Activated CD4-positive, alpha-beta T cell treated with anti-CD3 and anti-CD28 coated beads, Interleukin-2, amount 10 ng/mL, durations not matched to agents 7 days and 5 days (primary cell): Measurements from ENCODE around the gene MACROD1. TPM values are rescaled to one million over a fixed set of nuclear protein-coding genes. Genes with fewer than 3 reads are reported as not detected.
A peak's percentile ranks its signal among the peaks of the same experiment; 100 is the strongest.

Experiments used
- CTCF ChIA-PET: fragments of 350-600 bp; sonication (Branson Sonifier 250); formaldehyde crosslinking; loops from one replicate; lab custom pipeline; 2021; ENCODE audit warnings: antibody characterized with exemption; lab: Charles Lee
- POLR2A ChIA-PET: fragments of 350-600 bp; sonication (Branson Sonifier 250); formaldehyde crosslinking; loops from one replicate; lab custom pipeline; 2021; ENCODE audit warnings: antibody characterized with exemption; lab: Charles Lee
- DNase-seq: peaks from one replicate; pipeline ENCODE4 v3.0.0-alpha.2; 2020
- H3K27ac Mint-ChIP-seq: one replicate; pipeline ENCODE4 v1.8.0; 2021; ENCODE audit warnings: mild to moderate bottlenecking, moderate library complexity, mixed read lengths
- H3K27me3 Mint-ChIP-seq: one replicate; pipeline ENCODE4 v1.8.0; 2021; ENCODE audit warnings: mixed read lengths
- H3K36me3 Mint-ChIP-seq: one replicate; pipeline ENCODE4 v1.8.0; 2021; ENCODE audit warnings: low read depth, mixed read lengths
- H3K4me1 Mint-ChIP-seq: one replicate; pipeline ENCODE4 v1.8.0; 2021; ENCODE audit warnings: mixed read lengths
- H3K4me3 Mint-ChIP-seq: one replicate; pipeline ENCODE4 v1.8.0; 2021; ENCODE audit warnings: mild to moderate bottlenecking, moderate library complexity, mixed read lengths
- H3K9me3 Mint-ChIP-seq: one replicate; pipeline ENCODE4 v1.8.0; 2021; ENCODE audit warnings: mixed read lengths
- total RNA-seq, 2 experiments: library from RNA; stranded (reverse); gene quantifications; one replicate each; pipeline ENCODE4 v1.2.3, GENCODE V29; 2021

Gene MACROD1
- total RNA-seq, 2 experiments from 2014 or later: 9.2 to 11.6 TPM

- Mint-ChIP-seq H3K27me3 (no peaks in the 10 kb centered on the region), H3K27ac (peak overlapping the region; percentile 77), H3K9me3 (no peaks in the 10 kb centered on the region), H3K4me1 (peaks cover 47% of the 10 kb centered on the region), H3K4me3 (no peak overlapping the region), H3K36me3 (peaks cover 69% of the 10 kb centered on the region)
- DNase-seq: no peak
- CTCF ChIA-PET: interaction anchor here (0.6 to 10.1 kb wide), 26 partner anchors 9 to 1465 kb away, joined by 3 to 141 read pairs (median 6); partner anchors contain the start of genes DNAJC4, ESRRA, FKBP2 and GPR137
- POLR2A ChIA-PET: interaction anchor here (0.5 to 0.8 kb wide), 3 partner anchors 11 to 114 kb away, joined by 3 to 5 read pairs (median 3); partner anchors contain the start of gene TRMT112
Observed at GRCh38 chr11:64204080-64204440, 38.1 kb upstream of the MACROD1 start.

DNA sequence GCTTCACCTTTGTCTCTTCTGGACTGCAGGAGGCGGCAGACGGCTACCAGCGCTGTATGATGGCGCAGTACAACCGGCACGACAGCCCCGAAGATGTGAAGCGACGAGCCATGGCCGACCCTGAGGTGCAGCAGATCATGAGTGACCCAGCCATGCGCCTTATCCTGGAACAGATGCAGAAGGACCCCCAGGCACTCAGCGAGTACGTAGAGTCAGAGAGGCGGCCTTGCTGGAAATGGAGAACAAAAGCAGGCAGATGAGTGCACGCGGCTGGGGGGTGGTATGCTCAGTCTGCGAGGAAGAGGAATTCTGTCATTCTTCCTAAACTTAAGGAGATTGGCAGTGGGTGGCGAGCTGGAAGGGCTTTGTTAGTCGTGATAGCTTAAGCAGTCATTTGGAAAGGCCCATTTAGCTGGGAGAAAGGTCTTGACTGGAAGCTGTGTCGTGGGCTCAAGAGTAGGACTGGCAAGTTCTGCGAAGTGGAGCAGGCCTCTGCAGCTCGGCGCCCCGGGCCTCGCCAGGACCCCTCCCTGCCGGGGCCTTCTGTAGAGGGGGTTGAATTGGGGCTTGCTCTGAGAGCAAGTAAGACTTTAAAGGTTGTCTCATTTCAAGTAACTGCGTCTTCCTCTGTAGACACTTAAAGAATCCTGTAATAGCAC is 37.6 kb upstream of the MACROD1 start:
- Mint-ChIP-seq H3K9me3 (no peaks in the 10 kb centered on the region), H3K36me3 (peaks cover 67% of the 10 kb centered on the region), H3K27ac (peak overlapping the region; percentile 68), H3K27me3 (no peaks in the 10 kb centered on the region), H3K4me3 (no peak overlapping the region), H3K4me1 (peaks cover 43% of the 10 kb centered on the region)
- ChIA-PET POLR2A (no interaction called here), CTCF (interaction anchor here (0.9 to 10.1 kb wide), 14 partner anchors 9 to 99 kb away, joined by 4 to 141 read pairs (median 8); partner anchors contain the start of genes DNAJC4, ESRRA, GPR137 and NUDT22)
- DNase-seq: no peak

- Mint-ChIP-seq H3K27me3 (no peaks in the 10 kb centered on the region), H3K9me3 (no peaks in the 10 kb centered on the region), H3K4me1 (peaks cover 40% of the 10 kb centered on the region), H3K4me3 (no peak overlapping the region), H3K36me3 (peaks cover 69% of the 10 kb centered on the region), H3K27ac (no peak overlapping the region)
- CTCF ChIA-PET: interaction anchor here (1.5 to 7.5 kb wide), 5 partner anchors 11 to 100 kb away, joined by 4 to 141 read pairs (median 14); partner anchors contain the start of genes ESRRA, PPP1R14B and STIP1
- POLR2A ChIA-PET: no interaction called here
- DNase-seq: no peak
Observed at GRCh38 chr11:64202992-64203391, 37.1 kb upstream of the MACROD1 start.

GRCh38 chr11:64201543-64201942 is 35.6 kb upstream of the MACROD1 start:
- no peaks in the 10 kb centered on the region for H3K9me3 Mint-ChIP-seq
- ChIA-PET POLR2A (no interaction called here), CTCF (interaction anchor here (0.6 to 1.2 kb wide), 2 partner anchors 9 to 116 kb away, joined by 3 to 6 read pairs; partner anchors contain the start of genes PRDX5 and TRMT112)
- H3K27ac Mint-ChIP-seq: no peak overlapping the region
- peaks cover 66% of the 10 kb centered on the region for H3K36me3 Mint-ChIP-seq
- no peak overlapping the region for H3K4me3 Mint-ChIP-seq
- no peaks in the 10 kb centered on the region for H3K27me3 Mint-ChIP-seq
- H3K4me1 Mint-ChIP-seq: peaks cover 47% of the 10 kb centered on the region
- DNase-seq: no peak

GRCh38 chr11:64198511-64198910 is 32.6 kb upstream of the MACROD1 start:
- H3K9me3 Mint-ChIP-seq: no peaks in the 10 kb centered on the region
- no peak for DNase-seq
- POLR2A ChIA-PET: no interaction called here
- peak overlapping the region; percentile 50 for H3K27ac Mint-ChIP-seq
- H3K4me3 Mint-ChIP-seq: no peak overlapping the region
- H3K27me3 Mint-ChIP-seq: no peaks in the 10 kb centered on the region
- H3K36me3 Mint-ChIP-seq: peaks cover 75% of the 10 kb centered on the region
- CTCF ChIA-PET: interaction anchor here (0.6 to 16.2 kb wide), 2 partner anchors 7 to 13 kb away, joined by 3 to 141 read pairs; partner anchors contain the start of genes FERMT3 and STIP1
- peaks cover 25% of the 10 kb centered on the region for H3K4me1 Mint-ChIP-seq

DNA sequence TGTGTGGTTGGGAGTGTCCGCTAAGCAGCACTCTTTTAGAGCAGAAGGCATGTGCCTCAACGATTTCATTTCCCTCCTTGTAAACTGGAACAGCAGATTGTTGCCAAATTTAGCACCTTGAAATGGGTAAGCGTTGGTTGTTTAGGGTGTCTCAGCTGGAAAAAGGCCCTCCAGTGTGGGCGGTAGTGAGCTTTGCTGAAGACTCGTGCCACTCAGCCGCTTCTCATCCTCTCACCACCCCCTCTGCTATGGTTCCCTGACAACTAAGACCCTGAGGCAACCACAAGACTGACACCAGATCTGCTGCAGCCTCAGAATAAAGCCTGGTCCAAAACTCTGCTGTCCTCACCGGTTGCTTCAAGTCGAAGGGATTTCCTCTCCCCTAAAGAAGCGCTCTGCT is 30.7 kb upstream of the MACROD1 start:
- CTCF ChIA-PET: interaction anchor here (0.7 to 16.2 kb wide), 7 partner anchors 8 to 104 kb away, joined by 3 to 141 read pairs (median 3); partner anchors contain the start of genes FERMT3 and STIP1
- H3K27ac Mint-ChIP-seq: peak overlapping the region; percentile 14
- H3K9me3 Mint-ChIP-seq: no peaks in the 10 kb centered on the region
- peaks cover 24% of the 10 kb centered on the region for H3K4me1 Mint-ChIP-seq
- POLR2A ChIA-PET: no interaction called here
- no peaks in the 10 kb centered on the region for H3K27me3 Mint-ChIP-seq
- no peak overlapping the region for H3K4me3 Mint-ChIP-seq
- DNase-seq: no peak
- H3K36me3 Mint-ChIP-seq: peaks cover 70% of the 10 kb centered on the region

DNA sequence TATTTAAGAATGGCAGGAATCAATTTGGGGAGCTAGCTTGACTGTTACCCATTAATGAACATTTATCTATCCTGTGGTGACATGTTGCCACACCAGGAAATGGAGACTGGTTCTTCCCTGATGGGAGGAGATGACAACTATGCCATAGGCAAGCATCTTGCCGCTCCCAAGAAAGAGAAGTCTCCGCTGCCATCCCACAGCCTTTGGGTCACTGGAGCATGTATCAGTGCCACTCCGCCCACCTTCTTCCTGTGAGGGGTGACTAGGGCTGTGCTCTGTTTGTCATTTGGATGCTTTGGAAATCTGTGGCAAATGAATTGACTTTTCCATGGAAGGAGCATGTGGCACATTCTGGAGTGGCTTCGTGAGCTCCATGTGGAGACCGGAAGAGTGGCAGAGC is 26.5 kb upstream of the MACROD1 start:
- DNase-seq: no peak
- POLR2A ChIA-PET: no interaction called here
- H3K36me3 Mint-ChIP-seq: peaks cover 59% of the 10 kb centered on the region
- no peaks in the 10 kb centered on the region for H3K9me3 Mint-ChIP-seq
- H3K4me1 Mint-ChIP-seq: peaks cover 31% of the 10 kb centered on the region
- H3K27me3 Mint-ChIP-seq: no peaks in the 10 kb centered on the region
- H3K4me3 Mint-ChIP-seq: no peak overlapping the region
- H3K27ac Mint-ChIP-seq: peak overlapping the region; percentile 46
- CTCF ChIA-PET: interaction anchor here (16.2 kb wide), 1 partner anchor 14 kb away, joined by 141 read pairs; the partner anchor contains the start of gene FERMT3

DNA sequence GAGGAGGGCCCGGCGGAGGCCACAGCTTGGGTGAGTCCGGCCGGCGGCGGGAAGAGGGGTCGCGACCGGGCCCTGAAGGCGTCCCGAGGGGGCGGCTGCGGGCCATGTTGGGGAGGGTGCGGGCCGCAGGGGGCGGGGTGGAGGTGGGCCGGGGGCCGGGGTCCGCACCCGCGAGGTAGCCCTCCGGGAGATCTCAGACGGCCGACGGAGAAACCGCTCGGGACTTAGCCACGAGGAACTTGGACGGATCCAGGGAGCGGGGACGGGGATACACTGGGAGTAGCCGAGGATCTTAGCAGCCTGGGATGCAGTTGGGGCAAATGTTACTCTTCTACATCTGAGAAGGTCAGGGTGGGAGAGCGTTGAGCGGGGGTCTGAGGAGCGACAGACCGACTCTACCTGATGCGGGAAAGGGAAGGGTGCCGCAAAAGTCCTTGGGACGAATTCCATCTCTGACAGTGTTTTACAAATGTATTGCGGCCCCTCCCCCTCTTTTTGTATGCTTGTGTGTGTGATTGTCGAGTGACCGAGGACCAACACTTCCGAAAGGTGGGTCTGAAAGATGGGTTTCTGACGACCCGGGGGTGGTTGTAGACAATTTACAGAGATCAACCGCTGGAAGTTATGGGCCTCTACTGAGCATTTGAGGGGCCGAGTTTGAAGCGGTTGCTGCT is 20.7 kb upstream of the MACROD1 start:
- POLR2A ChIA-PET: interaction anchor here (0.6 to 1.1 kb wide), 4 partner anchors 18 to 131 kb away, joined by 3 to 4 read pairs (median 4); partner anchors contain the start of gene PRDX5

DNA sequence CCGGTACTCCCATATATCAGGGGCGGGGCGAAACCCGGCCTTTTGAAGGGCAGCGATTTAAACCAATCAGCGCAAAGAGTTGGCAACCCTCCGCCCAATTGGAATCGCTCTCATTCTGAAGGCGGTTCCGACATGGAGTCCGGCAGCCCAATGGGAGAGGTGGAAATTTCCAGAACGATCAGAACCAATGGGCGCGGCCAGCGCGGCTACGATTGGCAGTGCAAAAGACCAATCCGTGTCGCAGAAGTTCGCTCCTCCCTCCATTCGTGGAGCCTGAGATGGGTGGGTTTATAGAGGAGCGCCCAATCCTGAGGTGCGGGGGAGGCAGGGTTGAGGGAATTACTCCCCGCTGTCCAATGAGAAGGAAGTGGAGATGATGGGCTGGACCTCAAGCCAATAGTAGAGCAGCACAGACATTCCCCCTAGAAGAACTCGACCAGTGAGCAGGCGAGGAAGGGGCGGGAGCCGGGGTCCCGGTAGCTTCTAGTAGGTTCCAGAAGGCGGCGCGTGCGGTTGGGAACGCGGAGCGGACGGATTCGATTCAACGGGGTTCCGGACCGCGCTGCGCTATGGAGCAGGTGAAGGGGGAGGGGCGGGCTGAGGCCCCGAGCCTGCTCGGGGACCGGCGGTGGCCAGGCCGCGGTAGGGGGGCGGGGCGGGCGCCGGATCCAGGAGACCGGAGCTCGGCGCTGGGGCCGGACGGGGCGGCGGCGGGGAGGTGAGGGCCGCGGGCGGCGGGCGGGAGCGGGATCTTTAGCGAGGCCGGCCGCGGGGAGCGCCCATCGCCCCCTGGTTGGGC is 20.0 kb upstream of the MACROD1 start, which contains the start of gene STIP1:
STIP1 (plus strand) TSS at position 479 of the 799 bp plus-strand sequence; CDS start at position 570, 91 bp downstream.
- Mint-ChIP-seq H3K36me3 (peaks cover 18% of the 10 kb centered on the region), H3K4me1 (peaks cover 46% of the 10 kb centered on the region), H3K4me3 (peak within 1 kb of the TSS; percentile 94), H3K9me3 (no peaks in the 10 kb centered on the region), H3K27ac (peak within 1 kb of the TSS; percentile 98), H3K27me3 (no peaks in the 10 kb centered on the region)
- POLR2A ChIA-PET: interaction anchor here (0.6 to 0.9 kb wide), 2 partner anchors 20 to 201 kb away, joined by 3 read pairs; partner anchors contain the start of gene MACROD1
- DNase-seq: peak; percentile 99
- CTCF ChIA-PET: interaction anchor here (0.6 to 16.2 kb wide), 9 partner anchors 11 to 693 kb away, joined by 3 to 141 read pairs (median 5); partner anchors contain the start of genes FERMT3, PRDX5 and TRMT112

More for the DNA sequence above, 20.7 kb upstream of the MACROD1 start:
- no peak overlapping the region for H3K27ac Mint-ChIP-seq
- peaks cover 18% of the 10 kb centered on the region for H3K36me3 Mint-ChIP-seq
- peaks cover 40% of the 10 kb centered on the region for H3K4me1 Mint-ChIP-seq
- H3K9me3 Mint-ChIP-seq: no peaks in the 10 kb centered on the region
- peak; percentile 56 for DNase-seq
- no peaks in the 10 kb centered on the region for H3K27me3 Mint-ChIP-seq
- CTCF ChIA-PET: interaction anchor here (0.6 to 16.2 kb wide), 12 partner anchors 10 to 333 kb away, joined by 3 to 141 read pairs (median 5); partner anchors contain the start of genes FERMT3, PRDX5 and TRMT112
- H3K4me3 Mint-ChIP-seq: no peak overlapping the region

GRCh38 chr11:64185175-64185692 is 19.3 kb upstream of the MACROD1 start:
- Mint-ChIP-seq H3K27me3 (no peaks in the 10 kb centered on the region), H3K9me3 (no peaks in the 10 kb centered on the region), H3K27ac (peak overlapping the region; percentile 92), H3K4me1 (peaks cover 45% of the 10 kb centered on the region), H3K4me3 (peak overlapping the region; percentile 94), H3K36me3 (peaks cover 15% of the 10 kb centered on the region)
- ChIA-PET CTCF (interaction anchor here (0.6 to 16.2 kb wide), 9 partner anchors 12 to 694 kb away, joined by 3 to 141 read pairs (median 4); partner anchors contain the start of genes FERMT3, PRDX5 and TRMT112), POLR2A (interaction anchor here (0.6 to 0.9 kb wide), 2 partner anchors 19 to 200 kb away, joined by 3 read pairs; partner anchors contain the start of gene MACROD1)
- DNase-seq: no peak

DNA sequence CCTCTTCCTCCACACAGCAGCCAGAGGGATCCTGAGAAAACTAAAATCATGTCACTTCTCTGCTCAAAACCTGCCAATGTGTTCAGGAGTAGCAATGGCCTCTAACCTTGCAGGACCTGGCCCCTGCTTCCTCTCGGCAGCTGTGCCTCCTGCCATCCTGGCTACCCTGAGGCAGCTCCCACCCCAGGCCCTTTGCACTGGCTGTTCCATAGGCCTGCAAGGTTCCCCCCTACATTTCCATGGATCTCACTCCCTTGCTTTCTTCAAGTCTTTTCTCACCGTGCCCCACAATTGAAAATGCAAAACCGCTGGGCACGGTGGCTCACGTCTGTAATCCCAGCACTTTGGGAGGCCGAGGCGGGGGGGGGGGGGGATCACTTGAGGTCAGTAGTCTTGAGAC is 18.0 kb upstream of the MACROD1 start:
- ChIA-PET CTCF (interaction anchor here (1.1 kb wide), 1 partner anchor 21 kb away, joined by 3 read pairs; no protein-coding TSS in a partner anchor), POLR2A (no interaction called here)
- Mint-ChIP-seq H3K9me3 (no peaks in the 10 kb centered on the region), H3K27ac (no peak overlapping the region), H3K4me1 (peaks cover 40% of the 10 kb centered on the region), H3K4me3 (peak overlapping the region; percentile 20), H3K36me3 (peaks cover 12% of the 10 kb centered on the region), H3K27me3 (no peaks in the 10 kb centered on the region)
- no peak for DNase-seq
